Measurements from ENCODE around the gene C10orf67.
"Not testable (repeated sequence)": the region's sequence is repeated elsewhere in the genome, so short reads cannot be mapped to it uniquely, and the experiment has no call there.

Gene C10orf67

GRCh38 chr10:23370106-23370505 is 25.5 kb upstream of the C10orf67 start:
- TF ChIP-seq CTCF (IDR thresholded peaks at IDR 0.05; ENCODE audit: low read depth, low read length) = no peak
- no peak for DNase-seq (ENCODE audit: low read depth, low spot score)
- H3K4me3 ChIP-seq (ENCODE audit: low read depth, low read length) = no peak overlapping the region
- in situ Hi-C loops (cut with HindIII; ENCODE audit: low sequenced_read_pairs) = no loop called here

DNA sequence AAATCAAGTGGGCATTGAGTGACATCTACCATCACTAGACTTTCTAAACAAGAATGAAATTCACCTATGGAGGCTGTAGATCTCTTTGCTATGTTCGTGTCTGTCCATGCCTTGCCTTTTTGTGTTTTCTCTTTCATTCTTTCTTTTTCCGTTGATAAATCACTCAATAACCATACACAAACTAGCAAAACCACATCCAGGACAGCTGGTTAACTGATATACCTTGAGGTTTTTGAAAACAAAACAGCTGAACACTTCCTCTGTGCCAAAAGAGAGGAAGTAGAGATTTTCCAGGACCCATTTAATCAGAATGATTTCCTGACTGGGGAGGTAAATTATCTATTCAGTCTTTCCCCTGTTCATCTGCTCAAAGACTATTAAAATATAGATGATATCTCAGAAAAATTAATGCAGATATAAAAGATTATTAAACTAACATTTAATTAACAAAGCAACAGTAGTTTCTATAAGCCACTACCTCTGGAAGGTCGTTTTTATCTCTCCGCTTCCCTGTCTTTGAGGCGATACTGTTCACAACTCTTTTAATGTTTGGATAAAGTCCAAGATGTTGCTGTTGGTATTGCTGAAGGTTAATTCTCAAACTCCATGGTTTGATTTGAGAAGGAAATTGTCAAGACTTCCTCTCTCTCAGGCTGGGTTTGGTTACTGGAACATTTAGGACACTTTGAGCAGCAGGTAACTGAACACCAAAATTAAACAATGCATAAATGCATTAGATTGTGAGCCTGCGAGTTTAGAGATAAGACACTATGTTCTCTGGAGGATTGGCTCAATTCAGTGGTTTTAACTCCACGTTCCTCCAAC is 24.4 kb upstream of the C10orf67 start:
- no peak for DNase-seq (ENCODE audit: low read depth, low spot score)
- H3K4me3 ChIP-seq (ENCODE audit: low read depth, low read length) = no peak overlapping the region
- TF ChIP-seq CTCF (IDR thresholded peaks at IDR 0.05; ENCODE audit: low read depth, low read length) = no peak
- in situ Hi-C loops (cut with HindIII; ENCODE audit: low sequenced_read_pairs) = no loop called here

GRCh38 chr10:23367896-23368595 is 23.4 kb upstream of the C10orf67 start:
- DNase-seq (ENCODE audit: low read depth, low spot score) = no peak
- TF ChIP-seq CTCF (IDR thresholded peaks at IDR 0.05; ENCODE audit: low read depth, low read length) = no peak
- no peak overlapping the region for H3K4me3 ChIP-seq (ENCODE audit: low read depth, low read length)
- in situ Hi-C loops (cut with HindIII; ENCODE audit: low sequenced_read_pairs) = no loop called here

DNA sequence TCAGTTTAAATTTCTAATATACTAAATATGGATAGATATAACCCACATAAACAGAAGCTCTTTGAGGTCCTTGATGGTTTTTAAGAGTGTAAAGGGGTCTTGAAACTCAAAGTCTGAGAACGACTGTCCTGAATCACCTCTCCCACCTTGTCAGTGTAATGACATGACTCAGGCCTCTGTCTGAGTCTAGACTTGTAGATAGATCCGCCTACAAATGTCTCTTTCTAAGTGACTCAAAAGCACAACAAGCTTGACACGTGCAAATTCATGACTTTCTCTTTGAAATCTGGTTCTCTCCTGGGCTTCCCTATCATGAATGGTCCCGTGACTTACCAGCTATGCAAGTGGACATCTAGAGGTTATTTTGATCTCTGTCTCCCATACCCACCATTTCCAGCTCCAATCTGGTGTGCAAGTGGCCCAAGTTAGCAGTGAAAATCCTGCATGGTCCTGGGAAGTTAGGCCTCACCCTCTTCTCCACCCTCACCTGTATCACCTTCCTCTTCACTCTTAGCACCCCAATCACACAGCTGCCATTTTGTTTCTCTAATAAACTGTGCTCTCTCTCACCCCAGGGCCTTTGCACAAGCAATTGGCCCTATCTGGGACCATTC is 20.9 kb upstream of the C10orf67 start:
- H3K4me3 ChIP-seq (ENCODE audit: low read depth, low read length); in situ Hi-C loops (cut with HindIII; ENCODE audit: low sequenced_read_pairs): not testable (repeated sequence)

DNA sequence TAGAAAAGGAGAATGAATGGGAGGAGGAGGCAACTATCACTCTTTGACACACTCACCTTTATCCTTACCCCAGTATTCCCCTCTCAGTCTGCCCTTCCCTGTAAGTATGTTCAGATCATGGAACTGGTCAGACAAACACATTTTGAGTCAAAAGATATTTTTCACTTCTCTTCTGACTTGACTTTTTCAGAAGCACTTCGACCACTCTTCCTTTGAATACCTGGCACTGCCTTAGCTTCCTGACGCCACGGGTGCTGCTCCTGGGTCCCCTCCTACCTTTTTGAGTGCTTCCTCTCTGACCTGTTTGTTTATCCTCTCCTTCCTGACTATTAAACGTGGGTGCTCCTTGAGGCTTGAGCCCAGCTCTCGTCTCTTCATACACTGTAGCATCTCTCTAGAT is 19.8 kb upstream of the C10orf67 start:
- in situ Hi-C loops (cut with HindIII; ENCODE audit: low sequenced_read_pairs) = no loop called here
- no peak for TF ChIP-seq CTCF (IDR thresholded peaks at IDR 0.05; ENCODE audit: low read depth, low read length)
- H3K4me3 ChIP-seq (ENCODE audit: low read depth, low read length) = no peak overlapping the region
- DNase-seq (ENCODE audit: low read depth, low spot score) = no peak

More for the DNA sequence above, 20.9 kb upstream of the C10orf67 start:
- not testable (repeated sequence) for DNase-seq (ENCODE audit: low read depth, low spot score)

DNA sequence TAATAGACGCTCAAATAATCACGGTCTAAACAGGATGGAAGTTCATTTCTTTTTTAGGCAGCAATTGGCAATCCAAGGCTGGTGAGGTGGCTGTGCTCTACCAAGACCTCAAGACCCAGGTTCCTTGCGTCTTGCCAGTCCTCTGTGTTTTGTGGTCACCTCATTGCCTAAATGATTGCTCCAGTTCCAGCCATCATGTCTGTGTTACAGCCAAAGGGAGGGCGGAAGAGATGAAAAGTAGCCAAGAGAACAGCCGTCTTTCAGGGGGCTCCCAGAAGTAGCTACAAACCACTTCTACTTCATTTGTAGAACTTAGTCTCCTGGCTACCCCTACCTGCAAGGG is 19.2 kb upstream of the C10orf67 start:
- DNase-seq (ENCODE audit: low read depth, low spot score) = no peak
- no peak for TF ChIP-seq CTCF (IDR thresholded peaks at IDR 0.05; ENCODE audit: low read depth, low read length)
- H3K4me3 ChIP-seq (ENCODE audit: low read depth, low read length) = no peak overlapping the region

More for the DNA sequence above, 19.2 kb upstream of the C10orf67 start:
- in situ Hi-C loops (cut with HindIII; ENCODE audit: low sequenced_read_pairs) = no loop called here
